Measurements from ENCODE around the gene NODAL. TPM values are rescaled to one million over a fixed set of nuclear protein-coding genes. Genes with fewer than 3 reads are reported as not detected.

The NODAL gene
- total RNA-seq, 1 donor from 2014 or later, result not detected

GRCh38 chr10:70426823-70427222 lies 14.7 kb downstream of the NODAL start:
- Histone ChIP-seq H3K4me3 (no peak overlapping the region), H3K4me1 (peaks cover 24% of the 10 kb centered on the region), H3K36me3 (peaks cover 77% of the 10 kb centered on the region), H3K27me3 (no peaks in the 10 kb centered on the region), H3K9me3 (no peaks in the 10 kb centered on the region), H3K27ac (no peak overlapping the region)
- no peak for TF ChIP-seq CTCF (IDR thresholded peaks at IDR 0.05)
- intact Hi-C loops (cut with DNase I), result no loop called here
- DNase-seq (no peak), ATAC-seq (no peak)

- no peaks in the 10 kb centered on the region for H3K9me3 ChIP-seq
- ATAC-seq (peak; percentile 45), DNase-seq (no peak)
- H3K36me3 ChIP-seq, result peaks cover 94% of the 10 kb centered on the region
- no peak overlapping the region for H3K4me3 ChIP-seq
- no peak for TF ChIP-seq CTCF (IDR thresholded peaks at IDR 0.05)
- intact Hi-C loops (cut with DNase I), result no loop called here
- H3K27ac ChIP-seq, result no peak overlapping the region
- no peaks in the 10 kb centered on the region for H3K27me3 ChIP-seq
- H3K4me1 ChIP-seq, result peaks cover 7% of the 10 kb centered on the region
Measured at GRCh38 chr10:70425096-70425495, 16.4 kb downstream of the NODAL start.

- no peaks in the 10 kb centered on the region for H3K9me3 ChIP-seq
- no peak overlapping the region for H3K27ac ChIP-seq
- peaks cover 1% of the 10 kb centered on the region for H3K4me1 ChIP-seq
- no peak overlapping the region for H3K4me3 ChIP-seq
- peaks cover 96% of the 10 kb centered on the region for H3K36me3 ChIP-seq
- H3K27me3 ChIP-seq, result no peaks in the 10 kb centered on the region
- DNase-seq, result no peak
- intact Hi-C loops (cut with DNase I), result no loop called here
- no peak for TF ChIP-seq CTCF (IDR thresholded peaks at IDR 0.05)
- no peak for ATAC-seq
Measured at GRCh38 chr10:70424320-70424719, 17.2 kb downstream of the NODAL start.

GRCh38 chr10:70418713-70419112 lies 22.8 kb downstream of the NODAL start:
- DNase-seq (no peak), ATAC-seq (no peak)
- intact Hi-C loops (cut with DNase I), result no loop called here
- H3K4me3 ChIP-seq, result no peak overlapping the region
- peaks cover 41% of the 10 kb centered on the region for H3K36me3 ChIP-seq
- TF ChIP-seq CTCF (IDR thresholded peaks at IDR 0.05), result no peak
- H3K27ac ChIP-seq, result no peak overlapping the region
- no peaks in the 10 kb centered on the region for H3K4me1 ChIP-seq
- H3K9me3 ChIP-seq, result no peaks in the 10 kb centered on the region
- no peaks in the 10 kb centered on the region for H3K27me3 ChIP-seq

- ATAC-seq (no peak), DNase-seq (no peak)
- Histone ChIP-seq H3K4me3 (no peak overlapping the region), H3K36me3 (peaks cover 36% of the 10 kb centered on the region), H3K27ac (no peak overlapping the region), H3K9me3 (no peaks in the 10 kb centered on the region), H3K27me3 (no peaks in the 10 kb centered on the region), H3K4me1 (no peaks in the 10 kb centered on the region)
- intact Hi-C loops (cut with DNase I), result no loop called here
- no peak for TF ChIP-seq CTCF (IDR thresholded peaks at IDR 0.05)
Measured at GRCh38 chr10:70418229-70418628, 23.3 kb downstream of the NODAL start.

GRCh38 chr10:70417568-70417967 lies 23.9 kb downstream of the NODAL start:
- H3K36me3 ChIP-seq, result peaks cover 29% of the 10 kb centered on the region
- H3K27me3 ChIP-seq, result no peaks in the 10 kb centered on the region
- H3K9me3 ChIP-seq, result no peaks in the 10 kb centered on the region
- no peak overlapping the region for H3K4me3 ChIP-seq
- H3K4me1 ChIP-seq, result no peaks in the 10 kb centered on the region
- TF ChIP-seq CTCF (IDR thresholded peaks at IDR 0.05), result no peak
- H3K27ac ChIP-seq, result no peak overlapping the region
- DNase-seq (no peak), ATAC-seq (no peak)
- intact Hi-C loops (cut with DNase I), result no loop called here

Data from upper lobe of right lung (tissue), 1 donor.